ENCODE data around the gene CREG1. TPM values are rescaled to one million over a fixed set of nuclear protein-coding genes. Genes with fewer than 3 reads are reported as not detected.
"Not testable (repeated sequence)": the region's sequence is repeated elsewhere in the genome, so short reads cannot be mapped to it uniquely, and the experiment has no call there.

The CREG1 gene
- total RNA-seq, 1 donor, result 150 TPM

DNA sequence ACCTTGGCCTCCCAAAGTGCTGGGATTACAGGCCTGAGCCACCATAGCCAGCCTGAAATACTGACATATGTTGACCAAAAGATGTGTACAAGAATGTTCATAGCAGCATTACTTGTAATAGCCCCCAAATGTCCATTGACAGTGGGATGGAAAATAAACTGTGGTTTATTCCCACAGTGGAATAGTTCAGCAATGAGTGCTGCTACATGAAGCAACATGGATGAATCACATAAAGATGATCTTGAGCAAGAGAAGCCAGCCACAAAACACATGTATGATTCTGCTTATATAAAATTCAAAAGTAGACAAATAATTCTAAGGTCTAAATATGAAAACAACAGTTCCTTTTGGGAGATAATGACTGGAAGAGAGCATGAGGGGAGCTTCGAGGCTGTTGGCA is 9.1 kb upstream of the CREG1 start:
- no peak overlapping the region for H2AFZ ChIP-seq (ENCODE audit: low read length)
- H3K4me1 ChIP-seq (ENCODE audit: insufficient read depth, low read length), result no peaks in the 10 kb centered on the region
- peaks cover 9% of the 10 kb centered on the region for H3K27me3 ChIP-seq (ENCODE audit: insufficient read depth, low read length)
- H3K4me3 ChIP-seq (ENCODE audit: insufficient read depth, low read length), result no peak overlapping the region
- H3K79me2 ChIP-seq (ENCODE audit: insufficient read depth, low read length), result no peaks in the 10 kb centered on the region
- no peak for DNase-seq (ENCODE audit: insufficient read length, low spot score, missing footprints)
- H3K27ac ChIP-seq (ENCODE audit: low read depth, low read length), result no peak overlapping the region
- H3K9me3 ChIP-seq (ENCODE audit: low read depth, low read length), result no peaks in the 10 kb centered on the region
- H3K4me2 ChIP-seq (ENCODE audit: insufficient read depth, low read length), result no peak overlapping the region
- H3K36me3 ChIP-seq (ENCODE audit: insufficient read depth, low read length), result no peaks in the 10 kb centered on the region
- TF ChIP-seq, protein P1, sequence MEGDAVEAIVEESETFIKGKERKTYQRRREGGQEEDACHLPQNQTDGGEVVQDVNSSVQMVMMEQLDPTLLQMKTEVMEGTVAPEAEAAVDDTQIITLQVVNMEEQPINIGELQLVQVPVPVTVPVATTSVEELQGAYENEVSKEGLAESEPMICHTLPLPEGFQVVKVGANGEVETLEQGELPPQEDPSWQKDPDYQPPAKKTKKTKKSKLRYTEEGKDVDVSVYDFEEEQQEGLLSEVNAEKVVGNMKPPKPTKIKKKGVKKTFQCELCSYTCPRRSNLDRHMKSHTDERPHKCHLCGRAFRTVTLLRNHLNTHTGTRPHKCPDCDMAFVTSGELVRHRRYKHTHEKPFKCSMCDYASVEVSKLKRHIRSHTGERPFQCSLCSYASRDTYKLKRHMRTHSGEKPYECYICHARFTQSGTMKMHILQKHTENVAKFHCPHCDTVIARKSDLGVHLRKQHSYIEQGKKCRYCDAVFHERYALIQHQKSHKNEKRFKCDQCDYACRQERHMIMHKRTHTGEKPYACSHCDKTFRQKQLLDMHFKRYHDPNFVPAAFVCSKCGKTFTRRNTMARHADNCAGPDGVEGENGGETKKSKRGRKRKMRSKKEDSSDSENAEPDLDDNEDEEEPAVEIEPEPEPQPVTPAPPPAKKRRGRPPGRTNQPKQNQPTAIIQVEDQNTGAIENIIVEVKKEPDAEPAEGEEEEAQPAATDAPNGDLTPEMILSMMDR (IDR thresholded peaks at IDR 0.05; ENCODE audit: extremely low read depth, low read depth, low read length), result no peak
- no peaks in the 10 kb centered on the region for H4K20me1 ChIP-seq (ENCODE audit: insufficient read depth, low read length)

DNA sequence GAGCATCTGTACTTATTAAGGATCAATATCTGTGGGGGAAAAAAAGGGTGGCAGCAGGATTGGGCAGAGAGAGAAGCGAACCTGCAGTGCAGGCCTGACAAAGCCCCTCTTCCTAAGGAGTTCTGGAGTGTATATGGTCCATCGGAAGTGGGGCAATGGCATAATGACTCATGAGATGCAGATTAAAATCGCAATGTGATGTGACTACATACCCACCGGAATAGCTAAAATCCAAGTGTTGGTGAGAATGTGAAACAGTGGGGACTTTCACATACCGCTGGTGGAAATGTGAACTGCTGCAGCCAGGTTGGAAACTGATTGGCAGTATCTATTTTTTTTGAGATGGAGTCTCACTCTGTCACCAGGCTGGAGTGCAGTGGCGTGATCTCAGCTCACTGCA is 8.2 kb upstream of the CREG1 start:
- Histone ChIP-seq H2AFZ (ENCODE audit: low read length) (no peak overlapping the region), H3K79me2 (ENCODE audit: insufficient read depth, low read length) (no peaks in the 10 kb centered on the region), H4K20me1 (ENCODE audit: insufficient read depth, low read length) (no peaks in the 10 kb centered on the region), H3K36me3 (ENCODE audit: insufficient read depth, low read length) (no peaks in the 10 kb centered on the region), H3K27me3 (ENCODE audit: insufficient read depth, low read length) (peaks cover 3% of the 10 kb centered on the region), H3K27ac (ENCODE audit: low read depth, low read length) (no peak overlapping the region), H3K4me1 (ENCODE audit: insufficient read depth, low read length) (no peaks in the 10 kb centered on the region), H3K9me3 (ENCODE audit: low read depth, low read length) (no peaks in the 10 kb centered on the region), H3K4me3 (ENCODE audit: insufficient read depth, low read length) (no peak overlapping the region), H3K4me2 (ENCODE audit: insufficient read depth, low read length) (no peak overlapping the region)
- TF ChIP-seq, protein P1 (IDR thresholded peaks at IDR 0.05; ENCODE audit: extremely low read depth, low read depth, low read length), result no peak
- no peak for DNase-seq (ENCODE audit: insufficient read length, low spot score, missing footprints)

- H3K4me3 ChIP-seq (ENCODE audit: insufficient read depth, low read length), result no peak overlapping the region
- H3K27ac ChIP-seq (ENCODE audit: low read depth, low read length), result no peak overlapping the region
- H3K79me2 ChIP-seq (ENCODE audit: insufficient read depth, low read length), result no peaks in the 10 kb centered on the region
- no peaks in the 10 kb centered on the region for H4K20me1 ChIP-seq (ENCODE audit: insufficient read depth, low read length)
- H3K4me1 ChIP-seq (ENCODE audit: insufficient read depth, low read length), result peaks cover 9% of the 10 kb centered on the region
- H3K9me3 ChIP-seq (ENCODE audit: low read depth, low read length), result no peaks in the 10 kb centered on the region
- H3K36me3 ChIP-seq (ENCODE audit: insufficient read depth, low read length), result no peaks in the 10 kb centered on the region
- peak; percentile 87 for DNase-seq (ENCODE audit: insufficient read length, low spot score, missing footprints)
- H3K27me3 ChIP-seq (ENCODE audit: insufficient read depth, low read length), result peaks cover 3% of the 10 kb centered on the region
- TF ChIP-seq, protein P1 (IDR thresholded peaks at IDR 0.05; ENCODE audit: extremely low read depth, low read depth, low read length), result peak; percentile 88
- H2AFZ ChIP-seq (ENCODE audit: low read length), result no peak overlapping the region
- no peak overlapping the region for H3K4me2 ChIP-seq (ENCODE audit: insufficient read depth, low read length)
Observed at GRCh38 chr1:167555971-167556714, 2.6 kb upstream of the CREG1 start.

GRCh38 chr1:167555072-167555471 is 1.5 kb upstream of the CREG1 start:
- not testable (repeated sequence) for H3K36me3 ChIP-seq (ENCODE audit: insufficient read depth, low read length); H3K4me2 ChIP-seq (ENCODE audit: insufficient read depth, low read length); H3K4me3 ChIP-seq (ENCODE audit: insufficient read depth, low read length); H4K20me1 ChIP-seq (ENCODE audit: insufficient read depth, low read length); DNase-seq (ENCODE audit: insufficient read length, low spot score, missing footprints); H3K9me3 ChIP-seq (ENCODE audit: low read depth, low read length); H2AFZ ChIP-seq (ENCODE audit: low read length); H3K27me3 ChIP-seq (ENCODE audit: insufficient read depth, low read length); H3K4me1 ChIP-seq (ENCODE audit: insufficient read depth, low read length); H3K27ac ChIP-seq (ENCODE audit: low read depth, low read length); H3K79me2 ChIP-seq (ENCODE audit: insufficient read depth, low read length)

Data from osteoblast (primary cell).